Dedifferentiated amniotic fluid mesenchymal stem cell (primary cell): ENCODE data around the gene GUCY1A2.
"Not testable (repeated sequence)": the region's sequence is repeated elsewhere in the genome, so short reads cannot be mapped to it uniquely, and the experiment has no call there.

Experiments
- DNase-seq: peaks from one replicate; pipeline ENCODE4 v3.0.0-alpha.2; 2016; ENCODE audit errors: extremely low spot score

The GUCY1A2 gene

GRCh38 chr11:107018219-107018901, at the start of gene GUCY1A2:
Gene GUCY1A2 (minus strand): TSS chr11:107018476. CDS start chr11:107018055, 421 bp downstream.
- DNase-seq, result no peak

GRCh38 chr11:107054391-107054790, 36.1 kb upstream of the GUCY1A2 start:
- no peak for DNase-seq

- not testable (repeated sequence) for DNase-seq
Measured at GRCh38 chr11:107051332-107051731, 33.1 kb upstream of the GUCY1A2 start.

- DNase-seq, result not testable (repeated sequence)
Measured at GRCh38 chr11:107050899-107051298, 32.6 kb upstream of the GUCY1A2 start.

- no peak for DNase-seq
Measured at GRCh38 chr11:107050121-107050520, 31.8 kb upstream of the GUCY1A2 start.

GRCh38 chr11:107044503-107044902, 26.2 kb upstream of the GUCY1A2 start:
- no peak for DNase-seq

GRCh38 chr11:107043242-107044006, 25.1 kb upstream of the GUCY1A2 start:
- peak; percentile 93 for DNase-seq

- DNase-seq, result no peak
Measured at GRCh38 chr11:107042748-107043147, 24.5 kb upstream of the GUCY1A2 start.

- DNase-seq, result no peak
Measured at GRCh38 chr11:107041088-107041444, 22.8 kb upstream of the GUCY1A2 start.

GRCh38 chr11:107040433-107041087, 22.3 kb upstream of the GUCY1A2 start:
- DNase-seq, result no peak

- DNase-seq, result no peak
Measured at GRCh38 chr11:107025673-107026072, 7.4 kb upstream of the GUCY1A2 start.

- no peak for DNase-seq
Measured at GRCh38 chr11:107020594-107020993, 2.3 kb upstream of the GUCY1A2 start.

- peak; percentile 65 for DNase-seq
Measured at GRCh38 chr11:107018902-107019493, 722 bp upstream of the GUCY1A2 start.

GRCh38 chr11:107017433-107018218, 650 bp downstream of the GUCY1A2 start:
- peak; percentile 34 for DNase-seq

GRCh38 chr11:107017104-107017432, 1.2 kb downstream of the GUCY1A2 start:
- DNase-seq, result no peak

- no peak for DNase-seq
Measured at GRCh38 chr11:107014871-107015270, 3.4 kb downstream of the GUCY1A2 start.

- peak; percentile 55 for DNase-seq
Measured at GRCh38 chr11:107011977-107012376, 6.3 kb downstream of the GUCY1A2 start.

GRCh38 chr11:107009190-107009589, 9.1 kb downstream of the GUCY1A2 start:
- no peak for DNase-seq

- DNase-seq, result no peak
Measured at GRCh38 chr11:107006076-107006833, 12.0 kb downstream of the GUCY1A2 start.

GRCh38 chr11:106999196-106999595, 19.1 kb downstream of the GUCY1A2 start:
- DNase-seq, result no peak

GRCh38 chr11:106998916-106999188, 19.4 kb downstream of the GUCY1A2 start:
- DNase-seq, result no peak
